ENCODE data around the gene DMD.

Gene DMD

DNA sequence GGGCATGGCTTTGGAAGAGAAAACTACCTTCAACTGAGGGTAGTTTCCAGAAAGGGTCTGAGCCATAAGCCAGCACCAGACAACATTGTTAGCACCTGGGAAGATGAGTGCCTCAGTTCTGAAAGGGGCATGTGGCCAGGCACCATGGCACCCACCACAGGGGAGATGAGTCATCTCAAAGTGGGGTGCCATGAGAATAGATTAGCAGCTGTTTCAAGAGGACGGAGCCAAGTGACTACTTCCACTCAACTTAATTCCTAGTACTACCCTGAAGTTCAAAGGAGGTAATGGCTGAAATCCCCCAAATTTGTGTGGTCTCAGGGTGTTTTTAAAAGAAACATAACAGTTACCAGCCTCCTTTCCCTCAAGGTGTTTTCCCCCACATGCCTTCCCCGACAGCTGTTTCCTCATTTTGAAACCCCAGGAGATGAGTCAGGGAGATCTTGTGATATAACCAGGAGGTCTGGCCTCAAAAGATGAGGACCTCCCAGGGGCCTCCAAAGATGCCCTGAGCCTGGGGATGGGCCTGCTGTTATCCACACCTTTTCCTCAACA is 2111.7 kb downstream of the DMD start:
- no peaks in the 10 kb centered on the region for H3K36me3 ChIP-seq (ENCODE audit: control insufficient read depth in 4 of 4, insufficient read depth in 4 of 4, low read length in 3 of 4)
- peak; percentile 51 to 94 (median 92) for DNase-seq
- H3K9me3 ChIP-seq (ENCODE audit: control extremely low read depth in 1 of 5, control insufficient read depth in 4 of 5, insufficient read depth in 2 of 5, low read depth in 1 of 5, low read length in 4 of 5): peaks cover 0 to 2% (median 0%) of the 10 kb centered on the region in 5 experiments
- peak overlapping the region; percentile 14 to 72 for H3K27ac ChIP-seq (ENCODE audit: insufficient read depth in 1 of 2, low read depth in 1 of 2, low read length in 2 of 2, poor library complexity in 1 of 2, severe bottlenecking in 2 of 2)
- no peak overlapping the region for H3K4me3 ChIP-seq (ENCODE audit: control insufficient read depth in 1 of 7, extremely low read depth in 1 of 7, insufficient read depth in 4 of 7, low read depth in 2 of 7, low read length in 6 of 7)
- no CpG with 5 or more reads among the region's 2 CpGs for WGBS (ENCODE audit: insufficient coverage)
- H3K4me1 ChIP-seq (ENCODE audit: control extremely low read depth in 1 of 4, control insufficient read depth in 4 of 4, insufficient read depth in 4 of 4, low read length in 3 of 4): peaks cover 0 to 9% (median 4%) of the 10 kb centered on the region in 4 experiments
- H3K27me3 ChIP-seq (replicated peaks in 2 of 5; ENCODE audit: control insufficient read depth in 4 of 5, insufficient read depth in 5 of 5, low read length in 4 of 5): no peaks in the 10 kb centered on the region
- CTCF ChIA-PET: no interaction called here
- POLR2A ChIA-PET: interaction anchor here (0.5 to 0.8 kb wide), 2 partner anchors 117 to 200 kb away, joined by 3 to 5 read pairs; no protein-coding TSS in a partner anchor

DNA sequence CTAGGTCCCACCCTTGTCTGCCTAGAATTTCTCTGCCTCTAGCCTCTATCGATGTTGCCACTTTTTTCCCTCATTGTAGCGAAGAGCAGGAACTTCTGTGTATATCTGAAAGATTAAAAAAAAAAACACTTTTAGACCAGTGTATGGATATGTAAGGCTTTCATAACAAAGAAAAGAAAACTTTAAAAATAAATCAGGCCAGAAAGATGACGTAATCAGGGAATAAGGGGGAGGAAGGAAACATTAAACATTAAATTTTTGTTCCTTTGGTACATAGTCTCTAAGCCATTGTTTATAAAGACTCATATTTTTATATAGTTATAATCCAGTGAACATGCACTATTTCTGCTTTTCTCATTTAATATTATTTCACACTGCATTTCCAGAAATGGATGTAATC is 2113.3 kb downstream of the DMD start:
- CTCF ChIA-PET: no interaction called here
- WGBS (ENCODE audit: insufficient coverage): no CpG with 5 or more reads among the region's 3 CpGs
- peaks cover 0 to 9% (median 4%) of the 10 kb centered on the region in 4 experiments for H3K4me1 ChIP-seq (ENCODE audit: control extremely low read depth in 1 of 4, control insufficient read depth in 4 of 4, insufficient read depth in 4 of 4, low read length in 3 of 4)
- peaks cover 0 to 2% (median 0%) of the 10 kb centered on the region in 5 experiments for H3K9me3 ChIP-seq (ENCODE audit: control extremely low read depth in 1 of 5, control insufficient read depth in 4 of 5, insufficient read depth in 2 of 5, low read depth in 1 of 5, low read length in 4 of 5)
- H3K36me3 ChIP-seq (ENCODE audit: control insufficient read depth in 4 of 4, insufficient read depth in 4 of 4, low read length in 3 of 4): no peaks in the 10 kb centered on the region
- no peak for DNase-seq
- no peak overlapping the region for H3K4me3 ChIP-seq (ENCODE audit: control insufficient read depth in 1 of 7, extremely low read depth in 1 of 7, insufficient read depth in 4 of 7, low read depth in 2 of 7, low read length in 6 of 7)
- H3K27ac ChIP-seq (ENCODE audit: insufficient read depth in 1 of 2, low read depth in 1 of 2, low read length in 2 of 2, poor library complexity in 1 of 2, severe bottlenecking in 2 of 2): no peak overlapping the region
- POLR2A ChIA-PET: no interaction called here
- H3K27me3 ChIP-seq (replicated peaks in 2 of 5; ENCODE audit: control insufficient read depth in 4 of 5, insufficient read depth in 5 of 5, low read length in 4 of 5): no peaks in the 10 kb centered on the region

DNA sequence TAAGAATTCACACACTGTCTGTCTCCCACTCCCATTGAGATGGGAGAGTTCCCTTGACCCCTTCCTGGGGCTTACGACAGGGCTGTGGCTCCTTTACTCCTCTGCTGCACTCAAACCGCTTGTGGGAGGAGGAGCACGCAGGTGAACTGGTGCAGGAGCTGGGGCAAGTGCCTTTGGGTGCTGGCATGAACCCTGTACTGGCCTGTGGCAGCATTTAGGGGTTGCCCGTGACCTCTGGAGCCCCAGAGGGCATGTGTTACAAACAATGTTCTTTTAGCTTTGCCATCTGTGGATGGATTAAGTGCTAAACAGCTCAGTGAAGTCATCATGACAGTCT is 2117.7 kb downstream of the DMD start:
- no peak overlapping the region for H3K27ac ChIP-seq (ENCODE audit: insufficient read depth in 1 of 2, low read depth in 1 of 2, low read length in 2 of 2, poor library complexity in 1 of 2, severe bottlenecking in 2 of 2)
- H3K9me3 ChIP-seq (ENCODE audit: control extremely low read depth in 1 of 5, control insufficient read depth in 4 of 5, insufficient read depth in 2 of 5, low read depth in 1 of 5, low read length in 4 of 5): peaks cover 0 to 2% (median 0%) of the 10 kb centered on the region in 5 experiments
- no peaks in the 10 kb centered on the region for H3K4me1 ChIP-seq (ENCODE audit: control extremely low read depth in 1 of 4, control insufficient read depth in 4 of 4, insufficient read depth in 4 of 4, low read length in 3 of 4)
- WGBS (ENCODE audit: insufficient coverage): 82% methylated on average over 4 of the region's 4 CpGs
- no peak for DNase-seq
- ChIA-PET CTCF (no interaction called here), POLR2A (no interaction called here)
- H3K36me3 ChIP-seq (ENCODE audit: control insufficient read depth in 4 of 4, insufficient read depth in 4 of 4, low read length in 3 of 4): no peaks in the 10 kb centered on the region
- H3K4me3 ChIP-seq (ENCODE audit: control insufficient read depth in 1 of 7, extremely low read depth in 1 of 7, insufficient read depth in 4 of 7, low read depth in 2 of 7, low read length in 6 of 7): no peak overlapping the region
- no peaks in the 10 kb centered on the region for H3K27me3 ChIP-seq (replicated peaks in 2 of 5; ENCODE audit: control insufficient read depth in 4 of 5, insufficient read depth in 5 of 5, low read length in 4 of 5)

DNA sequence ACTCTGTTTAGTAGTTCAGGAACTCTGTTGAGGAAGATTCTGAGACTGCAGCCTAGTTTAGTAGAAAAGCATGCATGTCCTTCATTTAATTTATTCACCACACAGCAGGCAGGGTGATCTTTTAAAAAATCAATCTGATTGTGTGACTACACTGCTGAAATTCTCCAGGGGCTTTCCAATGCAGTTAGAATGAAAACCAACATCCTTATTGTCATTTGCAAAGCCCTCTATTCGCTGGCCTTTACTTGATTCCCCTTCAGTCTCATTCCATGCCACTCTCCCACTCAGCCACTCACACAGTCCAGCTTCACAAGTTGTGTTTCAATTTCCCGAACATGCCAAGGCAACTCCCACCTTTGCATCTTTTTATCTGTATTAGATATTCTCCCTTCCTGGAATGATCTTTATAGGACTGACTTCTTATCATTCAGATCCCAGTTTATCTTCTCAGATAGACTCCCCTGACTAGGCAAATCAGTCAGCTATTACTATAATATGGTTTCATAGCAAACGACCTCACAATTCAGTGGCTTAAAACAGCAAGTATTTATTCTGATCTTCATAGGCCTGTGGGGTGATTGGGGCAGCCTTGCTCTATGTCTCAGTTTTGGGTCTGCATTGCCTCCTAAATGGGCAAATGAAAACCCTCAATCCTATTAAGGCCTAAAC is 2118.2 kb downstream of the DMD start:
- no peak overlapping the region for H3K27ac ChIP-seq (ENCODE audit: insufficient read depth in 1 of 2, low read depth in 1 of 2, low read length in 2 of 2, poor library complexity in 1 of 2, severe bottlenecking in 2 of 2)
- H3K4me1 ChIP-seq (ENCODE audit: control extremely low read depth in 1 of 4, control insufficient read depth in 4 of 4, insufficient read depth in 4 of 4, low read length in 3 of 4): no peaks in the 10 kb centered on the region
- 70% methylated on average over 3 of the region's 3 CpGs for WGBS (ENCODE audit: insufficient coverage)
- no peaks in the 10 kb centered on the region for H3K27me3 ChIP-seq (replicated peaks in 2 of 5; ENCODE audit: control insufficient read depth in 4 of 5, insufficient read depth in 5 of 5, low read length in 4 of 5)
- no peaks in the 10 kb centered on the region for H3K36me3 ChIP-seq (ENCODE audit: control insufficient read depth in 4 of 4, insufficient read depth in 4 of 4, low read length in 3 of 4)
- POLR2A ChIA-PET: no interaction called here
- no peak for DNase-seq
- peaks cover 0 to 2% (median 0%) of the 10 kb centered on the region in 5 experiments for H3K9me3 ChIP-seq (ENCODE audit: control extremely low read depth in 1 of 5, control insufficient read depth in 4 of 5, insufficient read depth in 2 of 5, low read depth in 1 of 5, low read length in 4 of 5)
- no peak overlapping the region for H3K4me3 ChIP-seq (ENCODE audit: control insufficient read depth in 1 of 7, extremely low read depth in 1 of 7, insufficient read depth in 4 of 7, low read depth in 2 of 7, low read length in 6 of 7)
- CTCF ChIA-PET: no interaction called here

DNA sequence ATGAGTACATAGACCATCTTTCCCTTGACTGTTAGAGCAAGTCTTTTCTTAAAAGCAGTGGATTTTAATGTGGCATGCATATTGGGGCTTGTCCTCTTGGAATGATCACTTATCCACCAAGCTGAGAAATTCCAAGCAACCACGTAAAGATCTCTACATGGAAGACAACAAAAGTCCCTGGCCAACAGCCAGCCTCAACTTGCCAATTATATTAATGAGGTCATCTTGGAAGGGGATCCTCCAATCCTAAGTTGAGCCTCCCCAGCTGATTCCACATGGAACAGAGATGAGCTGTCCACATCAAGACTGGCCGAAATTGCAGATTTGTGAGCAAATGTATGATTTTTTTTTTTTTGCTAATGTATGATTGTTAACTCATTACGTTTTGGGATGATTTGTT is 2118.9 kb downstream of the DMD start:
- Histone ChIP-seq H3K4me1 (ENCODE audit: control extremely low read depth in 1 of 4, control insufficient read depth in 4 of 4, insufficient read depth in 4 of 4, low read length in 3 of 4) (no peaks in the 10 kb centered on the region), H3K36me3 (ENCODE audit: control insufficient read depth in 4 of 4, insufficient read depth in 4 of 4, low read length in 3 of 4) (no peaks in the 10 kb centered on the region), H3K4me3 (ENCODE audit: control insufficient read depth in 1 of 7, extremely low read depth in 1 of 7, insufficient read depth in 4 of 7, low read depth in 2 of 7, low read length in 6 of 7) (no peak overlapping the region), H3K27ac (ENCODE audit: insufficient read depth in 1 of 2, low read depth in 1 of 2, low read length in 2 of 2, poor library complexity in 1 of 2, severe bottlenecking in 2 of 2) (no peak overlapping the region), H3K9me3 (ENCODE audit: control extremely low read depth in 1 of 5, control insufficient read depth in 4 of 5, insufficient read depth in 2 of 5, low read depth in 1 of 5, low read length in 4 of 5) (peaks cover 0 to 2% (median 0%) of the 10 kb centered on the region in 5 experiments), H3K27me3 (replicated peaks in 2 of 5; ENCODE audit: control insufficient read depth in 4 of 5, insufficient read depth in 5 of 5, low read length in 4 of 5) (no peaks in the 10 kb centered on the region)
- DNase-seq: no peak
- POLR2A ChIA-PET: no interaction called here
- 86% methylated on average over 1 of the region's 3 CpGs for WGBS (ENCODE audit: insufficient coverage)
- CTCF ChIA-PET: no interaction called here

DNA sequence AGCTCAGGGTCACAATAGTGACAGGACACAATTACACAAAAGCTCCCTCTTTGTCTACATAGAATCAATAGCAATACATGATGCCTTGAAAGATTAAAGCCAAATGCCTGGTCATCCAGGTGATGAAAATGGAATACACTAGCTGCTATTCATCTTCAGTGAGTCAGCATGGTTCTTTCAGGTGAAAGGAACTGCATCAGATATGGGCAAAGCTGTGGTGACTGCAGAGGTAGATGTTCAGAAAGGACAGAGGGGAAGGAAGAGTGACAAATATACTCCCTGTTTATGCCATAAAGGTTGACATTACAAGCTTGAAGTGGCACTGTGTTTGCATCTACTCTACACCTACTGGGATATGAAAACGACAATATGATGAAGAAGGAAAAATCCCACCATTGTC is 2119.5 kb downstream of the DMD start:
- DNase-seq: no peak
- Histone ChIP-seq H3K4me1 (ENCODE audit: control extremely low read depth in 1 of 4, control insufficient read depth in 4 of 4, insufficient read depth in 4 of 4, low read length in 3 of 4) (no peaks in the 10 kb centered on the region), H3K9me3 (ENCODE audit: control extremely low read depth in 1 of 5, control insufficient read depth in 4 of 5, insufficient read depth in 2 of 5, low read depth in 1 of 5, low read length in 4 of 5) (peaks cover 0 to 2% (median 0%) of the 10 kb centered on the region in 5 experiments), H3K36me3 (ENCODE audit: control insufficient read depth in 4 of 4, insufficient read depth in 4 of 4, low read length in 3 of 4) (no peaks in the 10 kb centered on the region), H3K27me3 (replicated peaks in 2 of 5; ENCODE audit: control insufficient read depth in 4 of 5, insufficient read depth in 5 of 5, low read length in 4 of 5) (no peaks in the 10 kb centered on the region), H3K27ac (ENCODE audit: insufficient read depth in 1 of 2, low read depth in 1 of 2, low read length in 2 of 2, poor library complexity in 1 of 2, severe bottlenecking in 2 of 2) (no peak overlapping the region), H3K4me3 (ENCODE audit: control insufficient read depth in 1 of 7, extremely low read depth in 1 of 7, insufficient read depth in 4 of 7, low read depth in 2 of 7, low read length in 6 of 7) (no peak overlapping the region)
- CTCF ChIA-PET: no interaction called here
- WGBS (ENCODE audit: insufficient coverage): no CpG with 5 or more reads among the region's 1 CpG
- POLR2A ChIA-PET: no interaction called here

DNA sequence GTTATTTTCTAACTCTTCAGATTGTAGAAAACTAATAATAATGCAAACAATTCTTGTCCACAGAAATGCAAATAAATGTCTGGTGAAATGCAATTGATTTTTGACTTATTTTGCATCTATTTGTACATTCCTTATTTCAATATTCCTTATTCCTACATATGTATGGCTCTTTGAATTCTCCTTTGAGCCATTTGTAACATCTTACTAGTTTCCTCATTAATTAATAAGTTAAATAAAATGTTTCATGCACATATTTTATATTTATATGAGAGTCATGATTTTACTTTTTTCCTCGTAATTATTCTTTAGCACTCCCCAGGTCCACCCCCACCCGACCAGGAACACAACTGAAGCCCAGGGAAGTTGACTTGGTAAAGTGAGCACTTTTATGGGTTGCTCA is 2136.8 kb downstream of the DMD start:
- Histone ChIP-seq H3K27ac (ENCODE audit: insufficient read depth in 1 of 2, low read depth in 1 of 2, low read length in 2 of 2, poor library complexity in 1 of 2, severe bottlenecking in 2 of 2) (no peak overlapping the region), H3K4me1 (ENCODE audit: control extremely low read depth in 1 of 4, control insufficient read depth in 4 of 4, insufficient read depth in 4 of 4, low read length in 3 of 4) (no peaks in the 10 kb centered on the region), H3K27me3 (replicated peaks in 2 of 5; ENCODE audit: control insufficient read depth in 4 of 5, insufficient read depth in 5 of 5, low read length in 4 of 5) (no peaks in the 10 kb centered on the region), H3K9me3 (ENCODE audit: control extremely low read depth in 1 of 5, control insufficient read depth in 4 of 5, insufficient read depth in 2 of 5, low read depth in 1 of 5, low read length in 4 of 5) (peaks cover 0 to 7% (median 1%) of the 10 kb centered on the region in 5 experiments), H3K36me3 (ENCODE audit: control insufficient read depth in 4 of 4, insufficient read depth in 4 of 4, low read length in 3 of 4) (no peaks in the 10 kb centered on the region), H3K4me3 (ENCODE audit: control insufficient read depth in 1 of 7, extremely low read depth in 1 of 7, insufficient read depth in 4 of 7, low read depth in 2 of 7, low read length in 6 of 7) (no peak overlapping the region)
- WGBS (ENCODE audit: insufficient coverage): no CpG with 5 or more reads among the region's 2 CpGs
- POLR2A ChIA-PET: no interaction called here
- CTCF ChIA-PET: no interaction called here
- no peak for DNase-seq
